KOPT-K1 (cell line): ENCODE results near the gene ERBB2.

Experiments
- H3K27ac ChIP-seq: fragments of 200-600 bp; sonication (generic); 2 replicates; pipeline ENCODE4 v1.5.1; 2016; ENCODE audit warnings: antibody characterized with exemption, mild to moderate bottlenecking, low read depth, low read length; ENCODE audit not compliant: poor library complexity, severe bottlenecking
- H3K36me3 ChIP-seq: fragments of 200-600 bp; sonication (generic); 2 replicates; pipeline ENCODE4 v1.5.1; 2017; ENCODE audit warnings: antibody characterized with exemption, mild to moderate bottlenecking, low read length, moderate library complexity; ENCODE audit not compliant: insufficient read depth
- H3K9me3 ChIP-seq: fragments of 200-600 bp; sonication (generic); 2 replicates; pipeline ENCODE4 v1.5.1; 2017; ENCODE audit warnings: antibody characterized with exemption, low read length, mild to moderate bottlenecking; ENCODE audit not compliant: insufficient read depth, poor library complexity, severe bottlenecking

ERBB2 gene

GRCh38 chr17:39699818-39700147 is at the start of gene ERBB2:
TSS of gene ERBB2 (plus strand) at chr17:39700064. CDS start at chr17:39700239, 175 bp downstream.
- Histone ChIP-seq H3K27ac (no peak within 1 kb of the TSS), H3K36me3 (no peaks in the 10 kb centered on the region), H3K9me3 (no peaks in the 10 kb centered on the region)

GRCh38 chr17:39650121-39650579 is 49.7 kb upstream of the ERBB2 start:
- Histone ChIP-seq H3K27ac (no peak overlapping the region), H3K9me3 (no peaks in the 10 kb centered on the region), H3K36me3 (peaks cover 35% of the 10 kb centered on the region)

GRCh38 chr17:39651923-39652586 is 47.8 kb upstream of the ERBB2 start:
- Histone ChIP-seq H3K36me3 (peaks cover 51% of the 10 kb centered on the region), H3K27ac (no peak overlapping the region), H3K9me3 (no peaks in the 10 kb centered on the region)

DNA sequence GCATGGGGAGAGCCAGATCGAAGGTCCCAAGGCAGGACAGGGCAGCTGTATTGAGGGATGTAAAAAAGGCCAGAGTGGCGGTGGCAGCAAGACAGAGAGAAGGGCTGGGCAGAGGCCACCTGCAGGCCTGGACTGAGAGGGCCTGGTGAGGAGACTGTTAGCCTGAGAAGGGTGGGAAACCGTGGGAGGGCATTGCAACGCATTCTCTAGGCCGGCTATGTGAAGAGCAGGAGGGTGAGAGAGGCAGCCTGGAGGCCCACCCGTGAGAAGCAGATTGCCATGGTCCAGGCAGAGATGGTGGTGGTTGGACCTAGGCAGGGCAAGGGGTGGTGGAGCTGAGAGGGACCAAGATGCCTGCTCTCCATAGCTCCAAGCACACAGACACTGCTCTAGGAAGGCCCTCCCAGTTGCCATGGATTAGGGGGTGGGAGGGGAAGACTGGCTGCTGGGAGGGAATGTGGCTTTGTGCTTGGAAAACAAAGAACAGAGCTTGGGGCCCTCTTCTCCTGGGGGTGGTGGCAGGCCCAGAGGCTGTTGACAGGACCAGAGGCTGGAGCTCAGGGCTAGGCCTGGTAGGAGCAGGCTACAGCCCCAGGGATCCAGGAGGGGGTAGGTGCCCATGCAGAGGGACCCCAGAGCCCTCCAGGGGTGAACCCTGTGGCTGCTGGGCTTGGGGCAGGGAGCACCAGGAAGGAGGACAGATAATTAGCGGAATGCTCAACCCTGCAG is 47.1 kb upstream of the ERBB2 start:
- Histone ChIP-seq H3K9me3 (no peaks in the 10 kb centered on the region), H3K27ac (no peak overlapping the region)

GRCh38 chr17:39653316-39653661 is 46.6 kb upstream of the ERBB2 start:
- H3K27ac ChIP-seq, result no peak overlapping the region
- peaks cover 62% of the 10 kb centered on the region for H3K36me3 ChIP-seq
- H3K9me3 ChIP-seq, result no peaks in the 10 kb centered on the region

More for the DNA sequence above, 47.1 kb upstream of the ERBB2 start:
- H3K36me3 ChIP-seq, result peaks cover 57% of the 10 kb centered on the region

DNA sequence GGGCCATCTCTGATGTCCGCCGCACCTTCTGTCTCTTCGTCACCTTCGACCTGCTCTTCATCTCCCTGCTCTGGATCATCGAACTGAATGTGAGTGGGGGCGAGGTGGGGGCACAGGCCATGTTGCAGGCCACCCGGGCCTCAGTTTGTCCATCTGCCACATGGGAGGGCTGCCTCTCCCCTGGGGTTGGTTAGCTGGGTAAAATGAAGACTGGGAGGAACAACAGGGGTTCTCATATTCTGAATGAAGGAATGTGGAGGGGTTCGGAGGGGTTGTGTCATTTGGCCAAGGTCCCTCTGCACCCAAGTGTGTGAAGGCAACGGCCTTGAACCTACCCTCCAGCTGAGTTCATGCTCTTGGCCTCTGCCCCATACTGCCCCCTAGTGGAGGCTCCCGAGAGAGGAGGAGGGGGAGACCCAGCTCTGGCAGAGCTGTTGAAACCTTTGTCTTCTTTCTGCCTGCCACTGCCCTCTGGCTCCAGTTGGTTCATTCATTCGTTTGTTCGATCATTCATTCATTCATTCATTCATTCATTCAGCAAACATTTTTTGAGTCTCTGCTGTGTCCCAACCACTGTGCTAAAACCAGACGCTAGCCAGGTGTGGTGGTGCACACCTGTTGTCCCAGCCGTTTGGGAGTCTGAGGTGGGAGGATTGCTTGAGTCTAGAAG is 46.1 kb upstream of the ERBB2 start:
- Histone ChIP-seq H3K27ac (no peak overlapping the region), H3K36me3 (peaks cover 66% of the 10 kb centered on the region), H3K9me3 (no peaks in the 10 kb centered on the region)

- H3K9me3 ChIP-seq, result no peaks in the 10 kb centered on the region
- no peak overlapping the region for H3K27ac ChIP-seq
- H3K36me3 ChIP-seq, result peaks cover 70% of the 10 kb centered on the region
Observed at GRCh38 chr17:39655105-39655504, 44.8 kb upstream of the ERBB2 start.

- Histone ChIP-seq H3K36me3 (peaks cover 94% of the 10 kb centered on the region), H3K9me3 (no peaks in the 10 kb centered on the region), H3K27ac (no peak overlapping the region)
Observed at GRCh38 chr17:39658346-39658745, 41.5 kb upstream of the ERBB2 start.

GRCh38 chr17:39658760-39659159 is 41.1 kb upstream of the ERBB2 start:
- Histone ChIP-seq H3K27ac (no peak overlapping the region), H3K36me3 (peaks cover 90% of the 10 kb centered on the region), H3K9me3 (no peaks in the 10 kb centered on the region)

DNA sequence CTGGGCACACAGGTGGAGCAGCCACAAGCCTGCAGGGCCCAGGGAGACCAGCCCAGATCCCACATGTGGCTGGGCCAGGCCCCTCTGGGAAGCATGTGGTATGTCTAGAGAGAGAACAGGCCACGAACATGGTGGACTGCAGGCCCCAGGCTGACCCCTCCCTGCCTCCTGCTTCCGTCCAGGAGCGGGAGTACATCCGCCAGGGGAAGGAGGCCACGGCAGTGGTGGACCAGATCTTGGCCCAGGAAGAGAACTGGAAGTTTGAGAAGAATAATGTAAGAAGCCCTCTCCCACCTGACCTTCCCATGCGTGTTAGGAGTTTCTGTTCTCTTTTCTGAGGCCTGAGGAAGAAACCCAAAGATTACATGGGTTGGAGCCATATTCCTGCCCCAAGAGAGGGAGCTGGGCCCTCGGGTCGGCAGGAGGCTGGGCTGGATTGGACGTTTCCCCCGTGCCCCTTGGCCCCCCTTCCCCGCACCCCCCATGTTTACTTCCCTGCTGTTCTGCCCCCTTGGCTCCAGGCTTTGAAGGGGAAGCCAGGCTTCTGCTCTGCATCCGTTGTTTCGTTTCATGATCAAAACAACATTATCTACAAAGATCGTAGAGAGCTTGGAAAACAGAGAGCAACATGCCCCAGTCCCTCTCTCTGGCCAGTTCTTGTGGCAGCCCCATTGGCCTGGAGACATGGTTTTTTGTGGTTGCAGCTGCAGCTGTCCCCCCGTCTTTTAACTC is 40.4 kb upstream of the ERBB2 start:
- Histone ChIP-seq H3K36me3 (peaks cover 84% of the 10 kb centered on the region), H3K9me3 (no peaks in the 10 kb centered on the region), H3K27ac (no peak overlapping the region)

GRCh38 chr17:39660011-39660360 is 39.9 kb upstream of the ERBB2 start:
- Histone ChIP-seq H3K36me3 (peaks cover 78% of the 10 kb centered on the region), H3K27ac (no peak overlapping the region), H3K9me3 (no peaks in the 10 kb centered on the region)

DNA sequence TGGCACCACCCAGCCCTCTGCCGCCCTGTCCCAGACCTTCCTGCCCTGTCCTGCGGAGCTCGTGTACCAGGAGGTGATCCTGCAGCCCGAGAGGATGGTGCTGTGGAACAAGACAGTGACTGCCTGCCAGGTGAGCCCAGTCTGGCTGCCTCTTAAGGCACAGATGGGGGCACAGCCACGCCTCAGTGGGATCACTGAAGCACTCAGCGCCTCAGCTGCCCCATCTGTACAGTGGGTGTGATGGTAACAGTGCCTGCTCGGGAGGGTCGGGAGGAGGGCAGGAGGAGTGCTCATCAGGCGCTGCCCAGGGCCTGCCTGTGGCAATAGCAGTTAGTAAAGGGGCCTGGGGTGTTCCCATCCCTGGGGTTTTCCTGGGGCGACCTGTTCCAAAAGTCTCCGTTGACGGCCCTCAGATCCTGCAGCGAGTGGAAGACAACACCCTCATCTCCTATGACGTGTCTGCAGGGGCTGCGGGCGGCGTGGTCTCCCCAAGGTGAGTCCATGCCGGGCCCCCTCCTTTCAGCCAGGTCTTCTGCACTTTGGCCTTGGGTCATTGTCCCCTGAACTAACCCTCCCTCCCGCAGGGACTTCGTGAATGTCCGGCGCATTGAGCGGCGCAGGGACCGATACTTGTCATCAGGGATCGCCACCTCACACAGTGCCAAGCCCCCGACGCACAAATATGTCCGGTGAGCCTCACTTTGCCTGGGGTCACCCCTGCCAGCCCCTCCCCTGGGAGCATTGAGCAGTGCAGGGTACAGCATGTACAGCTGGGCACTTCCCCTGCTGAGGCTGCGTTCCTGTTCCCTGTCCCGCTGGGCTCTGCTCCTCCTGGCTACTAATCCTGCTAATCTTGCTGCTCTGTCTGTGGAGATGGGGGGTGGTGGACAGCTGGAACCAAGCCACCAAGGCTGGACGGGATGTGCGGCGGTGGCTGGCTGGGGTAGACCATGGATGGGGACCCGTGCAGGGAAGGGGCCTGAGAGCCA is 39.2 kb upstream of the ERBB2 start:
- H3K27ac ChIP-seq, result no peak overlapping the region
- H3K36me3 ChIP-seq, result peaks cover 73% of the 10 kb centered on the region
- H3K9me3 ChIP-seq, result no peaks in the 10 kb centered on the region

DNA sequence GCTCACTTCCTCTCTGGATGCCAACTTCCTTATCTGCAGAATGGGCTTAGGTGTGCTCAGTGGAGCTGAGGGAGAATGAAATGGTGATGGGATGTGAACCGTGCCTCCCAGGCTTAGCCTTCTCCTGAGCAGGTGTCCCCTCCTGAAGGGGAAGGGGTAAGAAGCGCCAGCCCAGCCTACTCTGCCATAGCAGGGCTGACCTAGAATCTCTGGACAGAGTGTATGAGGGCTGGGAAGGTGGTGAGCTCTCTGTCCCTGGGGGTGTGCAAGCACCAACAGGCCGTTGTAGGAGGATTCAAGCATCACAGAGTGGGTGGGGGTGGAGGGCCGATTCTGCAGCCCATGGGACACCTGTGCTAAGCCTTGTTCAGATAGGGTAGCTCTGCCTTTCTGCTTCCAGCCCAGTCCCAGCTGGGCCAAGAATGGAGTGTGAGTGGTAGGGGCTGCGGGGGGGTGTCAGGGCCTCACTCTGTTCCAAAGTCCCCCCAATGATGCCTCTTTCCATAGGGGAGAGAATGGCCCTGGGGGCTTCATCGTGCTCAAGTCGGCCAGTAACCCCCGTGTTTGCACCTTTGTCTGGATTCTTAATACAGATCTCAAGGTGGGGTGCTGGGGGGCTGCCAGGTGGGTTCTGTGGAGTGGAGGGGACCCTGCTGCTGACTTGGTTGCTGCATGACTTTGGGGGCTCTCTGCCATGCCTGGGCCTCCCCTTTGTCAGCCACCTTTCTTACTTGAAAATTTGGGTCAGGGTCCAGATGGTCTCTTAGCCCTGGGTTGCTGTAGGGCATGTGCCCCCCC is 37.9 kb upstream of the ERBB2 start:
- Histone ChIP-seq H3K9me3 (no peaks in the 10 kb centered on the region), H3K27ac (no peak overlapping the region), H3K36me3 (peaks cover 61% of the 10 kb centered on the region)
